ENCODE data around the gene HYOU1. TPM values are rescaled to one million over a fixed set of nuclear protein-coding genes. Genes with fewer than 3 reads are reported as not detected.
"Not testable (repeated sequence)": the region's sequence is repeated elsewhere in the genome, so short reads cannot be mapped to it uniquely, and the experiment has no call there.

HYOU1 gene
- total RNA-seq, 4 donors from 2014 or later: 18.4 to 29.2 (median 21.9) TPM

DNA sequence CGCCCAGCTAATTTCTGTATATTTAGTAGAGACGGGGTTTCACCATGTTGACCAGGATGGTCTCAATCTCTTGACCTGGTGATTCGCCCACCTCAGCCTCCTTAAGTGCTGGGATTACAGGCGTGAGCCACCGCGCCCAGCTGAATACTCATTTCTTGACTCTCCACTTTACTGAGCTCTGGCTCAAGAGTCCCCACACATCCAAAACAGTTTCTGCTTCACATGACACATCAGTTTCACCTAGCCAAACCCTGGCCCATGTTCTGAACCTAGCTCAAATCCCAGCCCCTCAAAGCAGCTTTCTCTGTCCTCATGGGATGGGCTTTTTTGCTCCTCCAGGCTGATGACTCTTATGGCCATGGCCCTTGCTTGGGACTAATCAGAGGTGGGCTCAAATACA, 9.8 kb downstream of the HYOU1 start:
- ATAC-seq (no peak), DNase-seq (no peak)
- H3K4me1 ChIP-seq: no peaks in the 10 kb centered on the region
- no peak overlapping the region for H3K27ac ChIP-seq
- H3K27me3 ChIP-seq: no peaks in the 10 kb centered on the region
- intact Hi-C loops (cut with DNase I; ENCODE audit: low total_unique reads) (no loop called here), in situ Hi-C loops (cut with MboI; ENCODE audit: low sequenced_read_pairs in 4 of 4) (no loop called here)
- H3K36me3 ChIP-seq: peaks cover 0 to 68% of the 10 kb centered on the region in 2 donors
- H3K4me3 ChIP-seq: no peak overlapping the region
- TF ChIP-seq, protein P1, sequence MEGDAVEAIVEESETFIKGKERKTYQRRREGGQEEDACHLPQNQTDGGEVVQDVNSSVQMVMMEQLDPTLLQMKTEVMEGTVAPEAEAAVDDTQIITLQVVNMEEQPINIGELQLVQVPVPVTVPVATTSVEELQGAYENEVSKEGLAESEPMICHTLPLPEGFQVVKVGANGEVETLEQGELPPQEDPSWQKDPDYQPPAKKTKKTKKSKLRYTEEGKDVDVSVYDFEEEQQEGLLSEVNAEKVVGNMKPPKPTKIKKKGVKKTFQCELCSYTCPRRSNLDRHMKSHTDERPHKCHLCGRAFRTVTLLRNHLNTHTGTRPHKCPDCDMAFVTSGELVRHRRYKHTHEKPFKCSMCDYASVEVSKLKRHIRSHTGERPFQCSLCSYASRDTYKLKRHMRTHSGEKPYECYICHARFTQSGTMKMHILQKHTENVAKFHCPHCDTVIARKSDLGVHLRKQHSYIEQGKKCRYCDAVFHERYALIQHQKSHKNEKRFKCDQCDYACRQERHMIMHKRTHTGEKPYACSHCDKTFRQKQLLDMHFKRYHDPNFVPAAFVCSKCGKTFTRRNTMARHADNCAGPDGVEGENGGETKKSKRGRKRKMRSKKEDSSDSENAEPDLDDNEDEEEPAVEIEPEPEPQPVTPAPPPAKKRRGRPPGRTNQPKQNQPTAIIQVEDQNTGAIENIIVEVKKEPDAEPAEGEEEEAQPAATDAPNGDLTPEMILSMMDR (IDR thresholded peaks at IDR 0.05 in 4 of 5, conservative IDR thresholded peaks at IDR 0.05 in 1 of 5): no peak
- TF ChIP-seq POLR2A (IDR thresholded peaks at IDR 0.05): no peak
- no peaks in the 10 kb centered on the region for H3K9me3 ChIP-seq

DNA sequence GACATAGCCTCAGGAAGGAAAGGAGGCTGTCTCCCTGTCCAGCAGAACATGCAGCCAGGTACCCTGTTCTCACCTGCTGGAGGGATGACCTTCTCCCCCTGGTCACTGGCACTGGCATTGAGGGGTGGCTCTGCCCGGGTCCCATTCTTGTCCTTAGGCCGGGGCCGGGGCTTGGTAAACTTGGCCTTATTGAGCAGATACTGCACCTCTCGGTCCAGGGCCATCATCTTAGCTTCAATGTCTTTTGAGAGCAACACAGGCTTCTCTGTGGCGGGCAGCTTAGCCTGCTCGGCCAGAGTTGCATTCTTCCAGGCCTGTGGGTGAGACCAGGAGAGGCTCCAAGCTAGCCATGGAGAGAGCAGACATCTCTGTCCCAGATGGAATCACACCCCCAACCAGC, 10.5 kb downstream of the HYOU1 start:
- Histone ChIP-seq H3K4me3 (no peak overlapping the region), H3K36me3 (peaks cover 0 to 61% of the 10 kb centered on the region in 2 donors), H3K27me3 (no peaks in the 10 kb centered on the region), H3K27ac (no peak overlapping the region), H3K9me3 (no peaks in the 10 kb centered on the region), H3K4me1 (no peaks in the 10 kb centered on the region)
- no peak for TF ChIP-seq POLR2A (IDR thresholded peaks at IDR 0.05)
- TF ChIP-seq, protein P1 (IDR thresholded peaks at IDR 0.05 in 4 of 5, conservative IDR thresholded peaks at IDR 0.05 in 1 of 5): no peak
- ATAC-seq (no peak), DNase-seq (no peak)
- intact Hi-C loops (cut with DNase I; ENCODE audit: low total_unique reads) (no loop called here), in situ Hi-C loops (cut with MboI; ENCODE audit: low sequenced_read_pairs in 4 of 4) (no loop called here)

DNA sequence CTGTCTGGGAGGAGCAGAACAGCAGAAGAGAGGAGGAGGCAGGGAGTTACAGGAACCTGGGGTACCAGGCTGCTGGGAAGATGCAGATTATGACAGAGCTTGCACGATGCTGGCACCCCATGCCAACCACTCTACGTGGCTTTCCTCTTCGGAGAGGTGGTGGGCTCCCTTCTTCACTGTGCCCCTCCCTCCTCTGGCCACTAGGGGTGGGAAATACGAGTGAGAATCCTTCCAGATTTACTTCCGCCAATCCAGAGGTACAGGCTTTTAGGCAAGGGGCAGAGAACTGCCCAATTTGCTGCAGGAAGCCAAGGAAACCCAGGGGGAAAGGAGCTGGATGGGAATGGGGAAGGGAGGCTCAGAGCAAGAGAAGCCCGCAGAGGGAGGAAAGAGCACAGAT, 12.3 kb downstream of the HYOU1 start:
- TF ChIP-seq, protein P1 (IDR thresholded peaks at IDR 0.05 in 4 of 5, conservative IDR thresholded peaks at IDR 0.05 in 1 of 5): no peak
- no peak for TF ChIP-seq POLR2A (IDR thresholded peaks at IDR 0.05)
- DNase-seq (no peak), ATAC-seq (no peak)
- Histone ChIP-seq H3K27me3 (no peaks in the 10 kb centered on the region), H3K4me1 (no peaks in the 10 kb centered on the region), H3K36me3 (peaks cover 0 to 47% of the 10 kb centered on the region in 2 donors), H3K27ac (no peak overlapping the region), H3K4me3 (no peak overlapping the region), H3K9me3 (no peaks in the 10 kb centered on the region)
- in situ Hi-C loops (cut with MboI; ENCODE audit: low sequenced_read_pairs in 4 of 4) (no loop called here), intact Hi-C loops (cut with DNase I; ENCODE audit: low total_unique reads) (no loop called here)

DNA sequence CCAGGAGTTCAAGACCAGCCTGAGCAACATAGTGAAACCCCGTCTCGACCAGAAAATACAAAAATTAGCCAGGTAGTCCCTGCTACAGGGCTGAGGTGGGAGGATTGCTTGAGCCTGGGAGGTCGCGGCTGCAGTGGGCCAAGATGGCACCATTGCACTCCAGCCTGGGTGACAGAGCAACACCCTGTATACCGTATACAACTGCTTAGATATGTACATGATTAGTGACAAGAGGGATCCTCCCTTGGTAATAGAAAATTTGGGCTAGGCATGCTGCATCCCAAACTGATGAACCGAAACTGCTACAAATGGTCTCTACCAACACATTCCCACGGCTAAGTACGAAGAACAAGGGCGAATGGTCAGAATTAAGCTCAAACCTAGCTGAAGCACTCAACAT, 14.1 kb downstream of the HYOU1 start:
- Histone ChIP-seq H3K9me3 (no peaks in the 10 kb centered on the region), H3K27ac (no peak overlapping the region), H3K4me1 (no peaks in the 10 kb centered on the region), H3K4me3 (no peak overlapping the region), H3K36me3 (peaks cover 0 to 29% of the 10 kb centered on the region in 2 donors), H3K27me3 (no peaks in the 10 kb centered on the region)
- in situ Hi-C loops (cut with MboI; ENCODE audit: low sequenced_read_pairs in 4 of 4): no loop called here
- no peak for DNase-seq
- ATAC-seq: no peak
- intact Hi-C loops (cut with DNase I; ENCODE audit: low total_unique reads): no loop called here
- TF ChIP-seq POLR2A (IDR thresholded peaks at IDR 0.05): no peak
- TF ChIP-seq, protein P1 (IDR thresholded peaks at IDR 0.05 in 4 of 5, conservative IDR thresholded peaks at IDR 0.05 in 1 of 5): no peak

DNA sequence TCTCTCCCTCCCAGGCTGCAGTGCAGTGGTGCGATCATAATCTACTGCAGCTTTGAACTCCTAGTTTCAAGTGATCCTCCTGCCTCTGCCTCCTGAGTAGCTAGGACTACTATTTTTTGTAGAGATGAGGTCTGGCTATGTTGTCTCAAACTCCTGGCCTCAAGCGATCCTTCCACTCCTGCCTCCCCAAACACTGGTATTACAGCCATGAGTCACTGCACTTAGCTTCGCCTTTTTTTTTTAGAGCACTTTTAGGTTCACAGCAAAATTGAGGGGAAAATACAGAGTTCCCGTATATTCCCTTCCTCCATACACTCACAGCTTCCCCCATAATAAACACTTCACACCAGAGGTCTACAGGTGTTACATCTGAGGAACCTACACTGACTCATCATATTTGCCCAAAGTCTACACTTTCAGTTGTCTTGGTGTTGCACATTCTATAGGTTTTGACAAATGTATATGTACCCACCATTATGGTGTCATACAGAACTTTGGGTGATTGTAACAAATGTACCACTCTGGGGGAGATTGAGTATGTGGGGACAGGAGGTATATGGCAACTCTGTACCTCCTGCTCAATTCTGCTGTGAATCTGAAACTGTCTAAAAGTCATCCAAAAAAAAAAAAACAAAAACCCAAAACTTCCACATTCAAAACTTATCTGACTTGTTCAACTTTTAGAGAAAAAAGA, 15.0 kb downstream of the HYOU1 start:
- H3K27ac ChIP-seq: no peak overlapping the region
- intact Hi-C loops (cut with DNase I; ENCODE audit: low total_unique reads) (no loop called here), in situ Hi-C loops (cut with MboI; ENCODE audit: low sequenced_read_pairs in 4 of 4) (no loop called here)
- no peaks in the 10 kb centered on the region for H3K4me1 ChIP-seq
- TF ChIP-seq POLR2A (IDR thresholded peaks at IDR 0.05): no peak
- TF ChIP-seq, protein P1 (IDR thresholded peaks at IDR 0.05 in 4 of 5, conservative IDR thresholded peaks at IDR 0.05 in 1 of 5): no peak
- H3K36me3 ChIP-seq: peaks cover 0 to 20% of the 10 kb centered on the region in 2 donors
- ATAC-seq (no peak), DNase-seq (no peak)
- H3K4me3 ChIP-seq: no peak overlapping the region
- no peaks in the 10 kb centered on the region for H3K9me3 ChIP-seq
- H3K27me3 ChIP-seq: no peaks in the 10 kb centered on the region

DNA sequence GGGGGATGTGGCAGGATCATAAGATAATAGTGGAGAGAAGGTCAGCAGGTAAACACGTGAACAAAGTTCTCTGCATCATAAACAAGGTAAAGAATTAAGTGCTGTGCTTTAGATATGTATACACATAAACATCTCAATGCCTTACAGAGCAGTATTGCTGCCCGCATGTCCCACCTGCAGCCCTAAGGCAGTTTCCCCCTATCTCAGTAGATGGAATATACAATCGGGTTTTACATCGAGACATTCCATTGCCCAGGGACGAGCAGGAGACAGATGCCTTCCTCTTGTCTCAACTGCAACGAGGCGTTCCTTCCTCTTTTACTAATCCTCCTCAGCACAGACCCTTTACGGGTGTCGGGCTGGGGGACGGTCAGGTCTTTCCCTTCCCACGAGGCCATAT, 17.5 kb downstream of the HYOU1 start:
- H3K27me3 ChIP-seq; intact Hi-C loops (cut with DNase I; ENCODE audit: low total_unique reads); H3K36me3 ChIP-seq; DNase-seq; ATAC-seq; H3K4me1 ChIP-seq; H3K9me3 ChIP-seq; in situ Hi-C loops (cut with MboI; ENCODE audit: low sequenced_read_pairs in 4 of 4); H3K27ac ChIP-seq; H3K4me3 ChIP-seq: not testable (repeated sequence)
